Adrenal gland (tissue), 5 donors: ENCODE measurements around the gene CYSTM1.

ENCODE experiments used
- POLR2A ChIP-seq, 2 donors: fragments of 450-650 bp; IDR thresholded peaks; one replicate each; pipeline ENCODE4 v1.6.1; 2017; ENCODE audit warnings: antibody characterized with exemption in 2 of 2, mild to moderate bottlenecking in 2 of 2, moderate library complexity in 1 of 2
- TF ChIP-seq, protein P1 (sequence below), 6 experiments: fragments of 450-650 bp in 4 of 6; fragments of 200-600 bp in 2 of 6; sonication (generic) in 1 of 6; IDR thresholded peaks; 1 replicate in 5 of 6; 2 replicates in 1 of 6; pipeline versions ENCODE4 v1.5.1 to v1.8.0; 2016 to 2021; ENCODE audit warnings: antibody characterized with exemption in 6 of 6, mild to moderate bottlenecking in 2 of 6, moderate library complexity in 1 of 6
- donor health status: DM: no; HTN: no; CAD: no.

- peak in 1 of 2 donors; percentile 54 for TF ChIP-seq POLR2A (IDR thresholded peaks at IDR 0.05)
- TF ChIP-seq, protein P1, sequence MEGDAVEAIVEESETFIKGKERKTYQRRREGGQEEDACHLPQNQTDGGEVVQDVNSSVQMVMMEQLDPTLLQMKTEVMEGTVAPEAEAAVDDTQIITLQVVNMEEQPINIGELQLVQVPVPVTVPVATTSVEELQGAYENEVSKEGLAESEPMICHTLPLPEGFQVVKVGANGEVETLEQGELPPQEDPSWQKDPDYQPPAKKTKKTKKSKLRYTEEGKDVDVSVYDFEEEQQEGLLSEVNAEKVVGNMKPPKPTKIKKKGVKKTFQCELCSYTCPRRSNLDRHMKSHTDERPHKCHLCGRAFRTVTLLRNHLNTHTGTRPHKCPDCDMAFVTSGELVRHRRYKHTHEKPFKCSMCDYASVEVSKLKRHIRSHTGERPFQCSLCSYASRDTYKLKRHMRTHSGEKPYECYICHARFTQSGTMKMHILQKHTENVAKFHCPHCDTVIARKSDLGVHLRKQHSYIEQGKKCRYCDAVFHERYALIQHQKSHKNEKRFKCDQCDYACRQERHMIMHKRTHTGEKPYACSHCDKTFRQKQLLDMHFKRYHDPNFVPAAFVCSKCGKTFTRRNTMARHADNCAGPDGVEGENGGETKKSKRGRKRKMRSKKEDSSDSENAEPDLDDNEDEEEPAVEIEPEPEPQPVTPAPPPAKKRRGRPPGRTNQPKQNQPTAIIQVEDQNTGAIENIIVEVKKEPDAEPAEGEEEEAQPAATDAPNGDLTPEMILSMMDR (IDR thresholded peaks at IDR 0.05), result no peak
Measured at GRCh38 chr5:140240987-140241706, 66.2 kb downstream of the CYSTM1 start.
